Naive B cell (primary cell): ENCODE measurements around the gene VASN. TPM values are rescaled to one million over a fixed set of nuclear protein-coding genes. Genes with fewer than 3 reads are reported as not detected.

Source experiments
- ATAC-seq, 2 donors: fragments of 150-1000 bp; cut with Tn5 transposase; 2 replicates each; pipeline ENCODE4 v1.10.0; 2021; ENCODE audit warnings: low read depth in 2 of 2, mild to moderate bottlenecking in 2 of 2, moderate library complexity in 2 of 2
- DNase-seq: peaks from one replicate; pipeline ENCODE4 v3.0.0; 2022
- H3K27ac Mint-ChIP-seq, 6 donors: one replicate each; pipeline ENCODE4 v1.8.0; 2020 to 2022; ENCODE audit warnings: mild to moderate bottlenecking in 6 of 6, mixed read lengths in 6 of 6, moderate library complexity in 5 of 6, inconsistent platforms in 2 of 6
- H3K27me3 Mint-ChIP-seq, 3 donors: one replicate each; pipeline ENCODE4 v1.8.0; 2021 to 2022; ENCODE audit warnings: mixed read lengths in 3 of 3, mild to moderate bottlenecking in 1 of 3
- H3K36me3 Mint-ChIP-seq, 2 donors: one replicate each; pipeline ENCODE4 v1.8.0; 2020 to 2022; ENCODE audit warnings: mixed read lengths in 2 of 2, inconsistent platforms in 1 of 2, mild to moderate bottlenecking in 1 of 2
- H3K4me1 Mint-ChIP-seq, 3 donors: one replicate each; pipeline ENCODE4 v1.8.0; 2020 to 2022; ENCODE audit warnings: mixed read lengths in 3 of 3, inconsistent platforms in 1 of 3, mild to moderate bottlenecking in 1 of 3, moderate library complexity in 1 of 3
- H3K4me3 Mint-ChIP-seq, 8 donors: one replicate each; pipeline ENCODE4 v1.8.0; 2020 to 2022; ENCODE audit warnings: mild to moderate bottlenecking in 8 of 8, mixed read lengths in 8 of 8, moderate library complexity in 8 of 8, inconsistent platforms in 2 of 8
- H3K9me3 Mint-ChIP-seq, 7 donors: one replicate each; pipeline ENCODE4 v1.8.0; 2020 to 2022; ENCODE audit warnings: mixed read lengths in 7 of 7, mild to moderate bottlenecking in 5 of 7, inconsistent platforms in 2 of 7, moderate library complexity in 1 of 7
- polyA plus RNA-seq, 6 donors: library from polyadenylated mRNA; unstranded; fragments of 300-500 nt; fragmentation: Illumina TruSeq; gene quantifications; one replicate each; pipeline ENCODE4 v1.2.3, GENCODE V29; 2021; ENCODE audit warnings: low read depth in 6 of 6

VASN gene
- polyA plus RNA-seq, 6 donors from 2014 or later: 0.13 to 0.21 (median 0.16) TPM; not detected in 3

DNA sequence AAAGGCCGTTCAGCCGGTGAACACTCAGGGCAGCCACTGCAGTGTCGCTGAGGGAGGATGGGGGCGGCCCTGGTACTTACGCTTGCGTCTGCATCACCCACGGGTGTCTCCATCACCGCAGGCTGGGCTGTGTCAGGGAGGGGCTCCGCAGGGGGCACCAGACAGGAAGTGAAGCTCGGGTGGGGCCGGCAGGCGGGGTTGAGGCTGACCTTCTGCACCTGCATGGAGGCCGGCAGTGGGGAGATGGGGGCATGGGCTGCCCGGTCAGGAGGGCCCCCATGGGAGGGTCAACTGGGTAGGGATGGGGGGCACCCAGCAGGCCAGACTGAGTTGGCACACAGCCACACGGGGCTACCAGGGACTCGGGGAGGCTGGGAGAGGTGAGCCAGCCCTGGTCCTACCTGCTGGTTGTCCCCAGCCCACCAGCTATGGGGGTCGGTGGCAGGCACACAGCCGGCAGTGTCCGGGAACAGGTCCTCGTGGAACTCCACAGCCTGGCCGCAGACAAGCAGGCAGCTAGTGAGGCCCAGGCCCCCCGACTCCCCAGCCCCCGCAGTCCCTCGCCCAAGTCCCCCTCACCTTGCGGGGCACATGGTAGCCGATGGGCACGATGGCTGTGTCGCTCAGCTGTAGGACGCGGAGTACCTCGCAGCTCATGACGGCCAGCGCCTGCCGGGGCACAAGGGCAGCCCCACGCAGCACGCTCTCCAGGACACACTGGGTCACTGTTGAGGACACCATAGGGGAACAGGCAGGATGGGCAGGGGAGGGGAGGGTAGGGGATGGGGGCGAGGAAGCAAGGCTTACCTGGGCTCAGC, 7.2 kb upstream of the VASN start:
- ATAC-seq: peak; percentile 61 to 70
- H3K36me3 Mint-ChIP-seq: no peaks in the 10 kb centered on the region
- no peak for DNase-seq

DNA sequence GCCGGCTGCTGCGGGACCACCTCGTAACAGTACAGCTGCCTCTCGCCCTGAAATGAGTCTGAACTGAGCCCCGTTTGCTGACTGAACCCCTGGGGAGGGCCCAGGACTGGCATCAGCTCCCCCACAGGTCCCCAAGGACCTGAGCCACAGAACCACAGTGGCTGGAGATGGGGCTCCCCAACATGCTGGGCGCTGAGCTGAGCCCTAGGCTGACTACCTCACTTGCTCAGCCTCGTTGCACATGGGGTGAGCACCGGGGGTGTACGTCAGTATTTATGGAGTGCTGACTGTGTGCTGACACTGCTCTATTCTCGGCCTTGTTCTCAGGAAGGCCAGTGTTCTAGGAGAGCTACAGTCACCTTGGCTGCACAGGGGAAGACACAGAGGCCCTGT, 6.6 kb upstream of the VASN start:
- no peaks in the 10 kb centered on the region for H3K27me3 Mint-ChIP-seq
- peaks cover 10 to 14% (median 13%) of the 10 kb centered on the region in 3 donors for H3K4me1 Mint-ChIP-seq
- no peaks in the 10 kb centered on the region for H3K36me3 Mint-ChIP-seq
- DNase-seq (no peak), ATAC-seq (peak; percentile 80 to 85)
- H3K4me3 Mint-ChIP-seq: peak overlapping the region in 1 of 8 donors; percentile 55
- peak overlapping the region in 1 of 6 donors; percentile 87 for H3K27ac Mint-ChIP-seq
- no peaks in the 10 kb centered on the region for H3K9me3 Mint-ChIP-seq

More for the DNA sequence above, 7.2 kb upstream of the VASN start:
- peak overlapping the region in 1 of 8 donors; percentile 55 for H3K4me3 Mint-ChIP-seq
- no peaks in the 10 kb centered on the region for H3K9me3 Mint-ChIP-seq
- H3K27ac Mint-ChIP-seq: peak overlapping the region in 2 of 6 donors; percentile 56 to 87
- H3K27me3 Mint-ChIP-seq: no peaks in the 10 kb centered on the region
- H3K4me1 Mint-ChIP-seq: peaks cover 10 to 17% (median 14%) of the 10 kb centered on the region in 3 donors

DNA sequence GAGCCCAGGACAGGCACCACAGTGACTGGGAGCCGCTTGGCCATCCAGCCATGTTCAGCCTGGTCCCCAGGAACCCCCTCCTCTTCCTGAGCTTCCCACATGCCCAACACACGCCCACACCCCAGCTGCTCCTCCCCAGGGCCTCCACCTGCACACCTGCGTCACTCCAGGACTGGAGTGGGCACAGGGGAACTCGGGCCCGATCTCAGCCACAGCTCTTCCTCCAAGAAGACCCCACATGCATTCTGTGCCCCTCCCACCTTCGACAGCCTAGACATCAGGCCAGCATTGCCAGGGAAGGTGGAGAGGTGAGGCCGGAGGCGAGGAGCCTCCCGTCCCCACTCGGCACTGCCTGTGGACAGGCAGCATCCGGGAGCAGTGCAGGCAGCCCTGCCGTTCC, 6.0 kb upstream of the VASN start:
- no peaks in the 10 kb centered on the region for H3K36me3 Mint-ChIP-seq
- H3K9me3 Mint-ChIP-seq: no peaks in the 10 kb centered on the region
- H3K4me3 Mint-ChIP-seq: peak overlapping the region in 2 of 8 donors; percentile 21 to 55
- H3K27me3 Mint-ChIP-seq: no peaks in the 10 kb centered on the region
- peaks cover 10 to 14% (median 12%) of the 10 kb centered on the region in 3 donors for H3K4me1 Mint-ChIP-seq
- no peak for ATAC-seq
- no peak for DNase-seq
- H3K27ac Mint-ChIP-seq: peak overlapping the region in 2 of 6 donors; percentile 56 to 63

DNA sequence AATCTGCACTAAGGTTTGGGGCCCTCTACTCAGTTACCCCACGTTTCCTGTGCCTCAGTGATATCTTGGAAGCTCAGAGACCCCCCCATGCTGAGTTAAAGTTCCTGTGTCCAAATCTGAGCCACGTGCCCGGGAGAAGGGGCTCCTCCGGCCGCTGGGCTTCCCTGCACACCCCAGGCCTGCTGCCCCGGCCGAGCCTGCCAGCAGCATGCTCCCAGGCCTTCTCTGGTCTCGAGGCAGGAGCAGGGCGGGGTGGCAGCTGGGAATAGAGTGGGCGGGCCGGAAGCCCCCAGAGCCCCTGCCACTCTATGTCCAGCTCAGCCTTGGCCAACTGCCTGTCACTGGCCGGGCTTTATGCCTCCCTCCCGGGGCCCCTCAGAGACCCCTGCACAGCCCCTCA, 5.6 kb upstream of the VASN start:
- Mint-ChIP-seq H3K36me3 (no peaks in the 10 kb centered on the region), H3K27ac (peak overlapping the region in 2 of 6 donors; percentile 56 to 63), H3K4me3 (peak overlapping the region in 1 of 8 donors; percentile 21), H3K9me3 (no peaks in the 10 kb centered on the region), H3K4me1 (peaks cover 10 to 16% (median 12%) of the 10 kb centered on the region in 3 donors), H3K27me3 (no peaks in the 10 kb centered on the region)
- no peak for ATAC-seq
- DNase-seq: no peak

DNA sequence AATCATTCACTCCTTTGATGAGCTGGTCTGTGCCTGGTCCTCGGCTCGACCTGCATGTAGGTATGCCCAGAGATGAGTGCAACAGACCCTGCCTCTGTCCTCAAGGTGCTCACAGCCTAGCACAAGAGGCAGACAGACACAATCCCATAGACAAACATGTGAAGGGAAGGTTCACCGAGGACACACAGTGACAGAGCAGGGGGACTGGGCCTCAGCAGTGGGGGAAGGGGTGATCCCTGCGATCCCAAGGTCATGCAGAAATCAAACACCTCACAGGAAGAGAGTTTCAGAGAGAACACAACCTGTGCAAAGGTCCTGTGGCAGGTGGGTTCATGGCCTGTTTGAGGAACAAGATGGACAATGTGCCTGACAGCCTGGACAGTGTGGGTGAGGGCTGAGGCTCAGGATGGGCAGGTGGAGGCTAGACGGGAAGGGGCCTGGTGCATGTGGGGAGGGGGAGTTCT, 4.2 kb upstream of the VASN start:
- Mint-ChIP-seq H3K9me3 (no peaks in the 10 kb centered on the region), H3K27me3 (no peaks in the 10 kb centered on the region), H3K36me3 (no peaks in the 10 kb centered on the region), H3K4me3 (peak overlapping the region in 1 of 8 donors; percentile 47), H3K4me1 (peaks cover 12 to 23% (median 14%) of the 10 kb centered on the region in 3 donors), H3K27ac (peak overlapping the region in 3 of 6 donors; percentile 47 to 84 (median 56))
- DNase-seq: no peak
- no peak for ATAC-seq

DNA sequence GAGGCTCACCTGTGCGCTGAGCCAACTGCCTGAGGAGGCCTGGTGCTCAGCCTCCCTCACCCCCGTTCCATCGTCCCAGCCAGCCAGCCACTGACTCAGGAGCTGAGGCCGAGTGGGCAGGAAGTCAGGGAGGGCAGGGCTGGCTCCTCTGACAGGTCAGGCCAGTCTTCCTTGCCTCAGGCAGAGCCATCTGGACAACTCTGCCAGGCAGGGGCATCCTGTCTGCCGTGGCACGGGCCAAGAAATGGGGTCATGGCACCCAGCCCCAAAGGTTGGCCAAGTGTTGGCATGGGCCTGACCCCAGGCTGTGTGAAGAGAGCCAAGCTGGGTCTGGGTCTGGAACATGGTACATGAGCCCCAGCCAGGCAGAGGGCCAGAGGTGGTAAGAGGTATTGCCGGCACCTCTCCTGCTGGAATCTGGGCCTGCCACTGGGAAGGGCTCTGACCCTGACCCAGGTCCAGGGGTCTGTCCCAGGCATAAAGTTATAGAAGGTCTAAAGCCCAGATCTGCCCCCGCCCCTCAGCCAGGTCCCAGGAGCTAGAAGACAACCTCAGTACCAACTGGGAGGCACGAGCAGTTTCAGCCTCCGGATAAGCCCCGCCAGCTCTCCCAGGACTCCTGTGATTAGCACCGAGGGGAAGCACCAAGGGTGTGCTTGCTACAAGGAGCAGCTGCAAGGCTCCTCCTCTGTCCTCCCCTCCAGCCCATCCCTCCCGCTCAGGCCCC, 2.5 kb upstream of the VASN start:
- peak overlapping the region in 1 of 8 donors; percentile 37 for H3K4me3 Mint-ChIP-seq
- H3K27ac Mint-ChIP-seq: peak overlapping the region in 1 of 6 donors; percentile 47
- H3K9me3 Mint-ChIP-seq: no peaks in the 10 kb centered on the region

DNA sequence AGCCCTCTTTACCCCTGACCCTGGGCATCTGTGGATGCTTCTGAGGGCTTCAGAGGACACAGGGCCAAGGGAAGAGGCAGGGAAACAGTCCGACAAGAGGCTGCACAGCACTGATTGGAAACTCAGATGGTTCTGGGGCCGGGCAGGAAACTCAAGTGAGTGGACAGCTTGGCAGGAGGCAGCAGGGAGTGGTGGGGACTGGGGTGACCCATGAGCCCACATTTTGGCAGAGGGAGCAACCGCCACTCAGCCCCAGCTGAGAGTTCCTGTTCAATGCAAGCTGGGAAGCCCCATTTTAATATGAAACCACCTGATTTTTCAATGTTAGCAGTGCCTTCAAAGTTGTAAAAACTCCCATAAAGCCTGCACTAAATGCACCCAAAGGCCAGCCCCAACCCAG, 1.5 kb upstream of the VASN start:
- Mint-ChIP-seq H3K4me3 (peak overlapping the region in 1 of 8 donors; percentile 57), H3K27ac (no peak overlapping the region), H3K4me1 (peaks cover 12 to 28% (median 27%) of the 10 kb centered on the region in 3 donors), H3K36me3 (no peaks in the 10 kb centered on the region), H3K27me3 (no peaks in the 10 kb centered on the region), H3K9me3 (no peaks in the 10 kb centered on the region)
- no peak for DNase-seq
- ATAC-seq: no peak

More for the DNA sequence above, 2.5 kb upstream of the VASN start:
- peaks cover 12 to 27% (median 24%) of the 10 kb centered on the region in 3 donors for H3K4me1 Mint-ChIP-seq
- DNase-seq (no peak), ATAC-seq (no peak)
- no peaks in the 10 kb centered on the region for H3K36me3 Mint-ChIP-seq
- no peaks in the 10 kb centered on the region for H3K27me3 Mint-ChIP-seq

DNA sequence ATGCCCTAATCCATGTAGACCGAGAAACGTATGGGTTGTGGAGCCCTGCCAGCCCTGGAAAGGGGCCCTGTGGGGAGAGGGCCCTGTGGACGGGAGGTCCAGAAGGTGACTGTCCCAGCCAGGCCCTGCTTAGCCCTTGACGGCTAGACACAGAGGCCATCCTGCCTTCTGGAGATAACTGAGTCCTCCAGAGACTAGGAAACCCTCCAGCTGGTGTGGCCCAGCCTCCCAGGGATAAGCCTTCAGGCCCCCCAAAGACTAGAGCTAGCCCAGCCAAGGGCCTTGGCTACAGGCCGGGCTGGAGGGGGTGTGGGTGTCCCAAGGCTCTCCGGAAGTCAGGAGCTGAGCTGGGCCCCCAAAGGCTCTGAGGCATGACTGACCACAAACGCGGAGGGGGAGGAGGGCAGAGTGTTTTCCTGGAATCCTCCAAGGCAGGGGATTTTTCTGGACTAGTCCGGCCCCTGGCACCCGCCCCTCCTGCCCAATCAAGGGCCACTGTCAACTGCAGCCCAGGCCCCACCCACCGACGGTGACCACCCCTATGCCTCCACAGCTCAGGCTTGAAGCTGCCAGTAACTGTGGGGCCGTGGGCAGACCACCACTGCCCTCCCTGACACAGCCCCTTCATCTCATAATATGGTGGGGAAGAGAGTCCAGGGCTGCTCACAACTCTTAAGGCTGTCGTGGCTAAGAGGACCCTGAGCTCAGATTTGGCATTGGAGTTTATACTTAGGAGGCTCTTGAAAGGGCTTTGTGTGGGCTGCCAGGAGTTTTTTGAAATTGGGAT, 885 bp upstream of the VASN start:
- Mint-ChIP-seq H3K9me3 (no peaks in the 10 kb centered on the region), H3K4me3 (peak overlapping the region in 3 of 8 donors; percentile 33 to 66 (median 35)), H3K27me3 (no peaks in the 10 kb centered on the region), H3K4me1 (peaks cover 8 to 28% (median 22%) of the 10 kb centered on the region in 3 donors), H3K36me3 (no peaks in the 10 kb centered on the region), H3K27ac (no peak overlapping the region)
- no peak for DNase-seq
- no peak for ATAC-seq

DNA sequence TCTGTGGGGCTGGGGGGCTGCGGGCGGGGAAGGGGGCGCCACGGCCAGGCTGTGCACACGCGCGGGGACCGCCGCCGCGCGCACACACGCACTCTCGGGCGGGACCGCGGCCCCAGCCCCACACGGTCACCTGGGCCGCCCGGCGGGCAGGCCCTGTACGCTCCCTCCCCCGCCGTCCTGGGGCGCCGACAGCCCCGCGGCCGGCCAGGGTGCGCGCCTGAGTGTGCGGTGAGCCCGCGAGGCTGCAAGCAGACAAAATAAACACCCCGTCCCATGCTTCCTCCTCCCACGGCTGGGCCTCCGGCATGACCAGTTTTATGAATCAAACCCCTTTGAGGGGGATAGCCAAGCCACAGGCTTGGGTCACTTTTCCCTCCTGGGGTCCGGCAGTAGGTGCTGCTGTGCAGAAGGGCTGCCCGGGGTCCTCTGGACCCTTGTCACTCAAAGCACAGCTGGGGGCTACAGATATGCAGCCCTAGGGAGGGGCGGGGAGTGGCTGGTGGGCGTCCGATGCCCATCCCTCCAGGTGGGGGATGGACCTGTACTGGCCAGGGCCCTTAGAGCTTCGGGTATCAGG, 441 bp downstream of the VASN start:
- DNase-seq: no peak

DNA sequence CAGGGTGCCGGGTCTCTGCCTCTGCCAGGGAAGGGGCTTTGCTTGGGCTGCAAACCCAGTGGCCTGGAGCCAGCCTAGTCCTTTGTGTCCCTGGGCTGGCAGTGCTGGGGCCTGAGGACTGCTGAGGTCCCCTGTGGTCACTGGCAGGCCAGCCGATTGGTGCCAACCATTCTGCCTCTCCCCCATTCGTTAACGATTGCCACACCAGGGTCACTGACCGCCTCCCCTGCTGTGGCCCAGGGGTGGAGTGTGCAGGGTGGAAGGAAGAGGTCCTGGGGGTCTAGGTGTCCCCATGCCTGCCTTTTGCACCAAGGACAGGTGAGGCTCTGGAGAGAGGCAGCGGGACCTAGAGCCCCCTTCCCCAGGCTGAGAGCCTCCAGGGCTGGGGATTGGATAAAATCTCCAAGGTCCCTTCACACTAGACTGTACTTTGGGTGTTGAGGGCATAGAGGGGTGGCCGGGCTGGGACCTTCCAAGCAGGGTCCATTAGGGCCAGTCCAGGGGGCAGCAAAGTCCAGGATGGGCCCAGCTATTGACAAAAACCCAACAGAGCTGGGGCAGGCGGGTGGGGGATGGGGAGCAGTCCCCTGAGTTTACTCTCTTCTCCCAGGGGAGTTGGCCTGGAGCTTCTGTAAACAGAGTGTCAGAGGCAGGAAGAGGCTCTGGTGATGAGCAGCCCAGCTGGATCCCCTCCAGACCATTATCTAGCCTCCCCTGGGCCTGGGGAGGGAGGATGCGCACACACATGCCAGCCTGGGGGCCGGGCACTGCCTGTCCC, 1.1 kb downstream of the VASN start:
- Mint-ChIP-seq H3K36me3 (no peaks in the 10 kb centered on the region), H3K9me3 (no peaks in the 10 kb centered on the region), H3K27ac (peak overlapping the region in 2 of 6 donors; percentile 43 to 67), H3K4me3 (peak overlapping the region in 6 of 8 donors; percentile 47 to 86 (median 80)), H3K4me1 (peaks cover 4 to 24% (median 23%) of the 10 kb centered on the region in 3 donors), H3K27me3 (no peaks in the 10 kb centered on the region)
- DNase-seq: no peak
- peak; percentile 24 to 32 for ATAC-seq

More for the DNA sequence above, 441 bp downstream of the VASN start:
- no peaks in the 10 kb centered on the region for H3K9me3 Mint-ChIP-seq
- peak overlapping the region in 2 of 6 donors; percentile 43 to 73 for H3K27ac Mint-ChIP-seq
- ATAC-seq: peak; percentile 57 to 65
- H3K27me3 Mint-ChIP-seq: no peaks in the 10 kb centered on the region
- peaks cover 8 to 23% (median 22%) of the 10 kb centered on the region in 3 donors for H3K4me1 Mint-ChIP-seq
- peak overlapping the region in 7 of 8 donors; percentile 73 to 89 (median 84) for H3K4me3 Mint-ChIP-seq
- no peaks in the 10 kb centered on the region for H3K36me3 Mint-ChIP-seq

DNA sequence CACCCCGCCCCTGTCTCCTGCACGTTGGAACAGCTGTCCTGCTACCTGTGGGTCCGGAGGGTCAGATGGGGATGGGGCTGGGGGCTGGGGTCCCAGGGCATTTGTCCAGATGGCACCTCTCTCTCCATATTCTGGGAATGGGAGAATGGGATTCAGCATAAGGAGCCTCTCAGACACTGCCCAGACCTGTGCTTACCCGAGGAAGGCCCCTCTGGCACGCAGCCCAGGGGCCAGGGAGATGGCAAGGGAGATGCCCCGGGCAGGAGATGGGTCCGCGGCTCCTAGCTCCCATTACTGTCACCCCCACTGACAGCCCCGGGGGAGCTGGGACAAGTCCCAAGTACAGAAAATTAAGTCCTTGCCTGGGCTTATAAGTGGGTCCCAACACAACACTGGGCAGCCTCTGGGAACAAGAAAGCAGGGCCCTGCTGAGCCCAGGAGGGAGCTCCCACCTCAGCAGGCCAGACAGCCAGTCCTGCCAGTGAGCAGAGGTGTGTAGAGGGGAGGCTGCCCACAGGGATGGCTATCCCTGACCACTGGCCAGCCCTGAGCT, 1.8 kb downstream of the VASN start:
- Mint-ChIP-seq H3K4me1 (peaks cover 4 to 28% (median 23%) of the 10 kb centered on the region in 3 donors), H3K9me3 (no peaks in the 10 kb centered on the region), H3K4me3 (no peak overlapping the region), H3K36me3 (no peaks in the 10 kb centered on the region), H3K27me3 (no peaks in the 10 kb centered on the region), H3K27ac (peak overlapping the region in 1 of 6 donors; percentile 54)
- no peak for DNase-seq
- no peak for ATAC-seq
